K562 (cell line): Measurements from ENCODE around the gene FMNL2. TPM values are rescaled to one million over a fixed set of nuclear protein-coding genes. Genes with fewer than 3 reads are reported as not detected.

Experiments
- HDAC6 ChIP-seq: IDR thresholded peaks from 2 replicates; pipeline ENCODE4 v1.6.1; 2012; ENCODE audit warnings: low read depth, mild to moderate bottlenecking, control low read depth, inconsistent platforms, low read length, moderate library complexity
- HNRNPLL ChIP-seq: fragments of 200-400 bp; formaldehyde crosslinking; IDR thresholded peaks from 2 replicates; pipeline ENCODE4 v1.6.1; 2017; ENCODE audit warnings: low read length, low read depth, mild to moderate bottlenecking; ENCODE audit not compliant: poor library complexity, severe bottlenecking
- NCOA6 ChIP-seq: fragments of 450-650 bp; IDR thresholded peaks from 2 replicates; pipeline ENCODE4 v1.6.1; 2017; ENCODE audit warnings: mild to moderate bottlenecking
- RB1 ChIP-seq: fragments of 450-650 bp; IDR thresholded peaks from 2 replicates; pipeline ENCODE4 v1.6.1; 2017; ENCODE audit warnings: low read depth, mild to moderate bottlenecking
- polyA plus RNA-seq, 8 experiments: library from polyadenylated mRNA; depleted of rRNA in 4 of 8; stranded (reverse) in 5 of 8; unstranded in 3 of 8; fragments of >200 nt; fragmentation: Nextera tagmentation in 2 of 8; fragmentation: Illumina TruSeq in 1 of 8; extraction: Ambion mirVana in 2 of 8; extraction: Trizol in 1 of 8; gene quantifications; 2 replicates each; pipeline versions ENCODE4 v1.2.1 to v1.2.3, GENCODE V29; 2011 to 2014; ENCODE audit warnings: inconsistent platforms in 1 of 8, missing spikeins in 1 of 8
- total RNA-seq, 7 experiments: library from RNA; depleted of rRNA in 6 of 7; stranded (reverse); fragments of >200 nt in 6 of 7; fragmentation: Illumina TruSeq in 2 of 7; extraction: Trizol in 2 of 7; gene quantifications; 2 replicates each; pipeline versions ENCODE4 v1.2.1 to v1.2.3, GENCODE V29; 2011 to 2021; ENCODE audit warnings: low replicate concordance in 1 of 7
- TF ChIP-seq, protein P1 (sequence below): fragments of 450-650 bp; IDR thresholded peaks from 2 replicates; pipeline ENCODE4 v1.6.1; 2016; ENCODE audit warnings: low read depth
- TF ChIP-seq, protein P2 (sequence below): sonication (generic); formaldehyde crosslinking; IDR thresholded peaks from 2 replicates; pipeline ENCODE4 v1.5.0; 2020; ENCODE audit warnings: missing genetic modification reagents

Gene FMNL2
- total and polyA plus RNA-seq, 9 of the 15 experiments (the other 6 are each of a cell fraction or from before 2014, with no cell fraction given): 0.15 to 0.49 (median 0.24) TPM; not detected in 1

DNA sequence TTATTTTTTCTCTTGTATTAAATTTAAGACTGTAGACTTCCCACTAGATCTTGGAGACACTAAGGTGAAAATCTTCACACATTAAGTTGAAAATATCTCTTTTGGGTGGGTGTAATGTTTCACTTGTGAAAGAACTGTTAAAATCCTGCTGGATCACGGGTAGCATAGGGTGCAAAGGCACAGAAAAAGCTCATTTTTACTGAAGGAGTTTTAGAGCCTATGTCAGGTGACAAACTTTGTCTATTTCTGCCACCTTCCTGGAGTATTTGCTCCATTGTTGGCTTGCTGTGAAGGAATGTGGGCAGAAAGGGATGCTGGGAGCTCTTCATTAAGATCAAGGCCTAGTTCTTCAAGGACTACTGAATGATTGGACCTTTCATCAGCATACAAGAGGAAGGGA lies 119.4 kb downstream of the FMNL2 start (continued):
- TF ChIP-seq, protein P1, sequence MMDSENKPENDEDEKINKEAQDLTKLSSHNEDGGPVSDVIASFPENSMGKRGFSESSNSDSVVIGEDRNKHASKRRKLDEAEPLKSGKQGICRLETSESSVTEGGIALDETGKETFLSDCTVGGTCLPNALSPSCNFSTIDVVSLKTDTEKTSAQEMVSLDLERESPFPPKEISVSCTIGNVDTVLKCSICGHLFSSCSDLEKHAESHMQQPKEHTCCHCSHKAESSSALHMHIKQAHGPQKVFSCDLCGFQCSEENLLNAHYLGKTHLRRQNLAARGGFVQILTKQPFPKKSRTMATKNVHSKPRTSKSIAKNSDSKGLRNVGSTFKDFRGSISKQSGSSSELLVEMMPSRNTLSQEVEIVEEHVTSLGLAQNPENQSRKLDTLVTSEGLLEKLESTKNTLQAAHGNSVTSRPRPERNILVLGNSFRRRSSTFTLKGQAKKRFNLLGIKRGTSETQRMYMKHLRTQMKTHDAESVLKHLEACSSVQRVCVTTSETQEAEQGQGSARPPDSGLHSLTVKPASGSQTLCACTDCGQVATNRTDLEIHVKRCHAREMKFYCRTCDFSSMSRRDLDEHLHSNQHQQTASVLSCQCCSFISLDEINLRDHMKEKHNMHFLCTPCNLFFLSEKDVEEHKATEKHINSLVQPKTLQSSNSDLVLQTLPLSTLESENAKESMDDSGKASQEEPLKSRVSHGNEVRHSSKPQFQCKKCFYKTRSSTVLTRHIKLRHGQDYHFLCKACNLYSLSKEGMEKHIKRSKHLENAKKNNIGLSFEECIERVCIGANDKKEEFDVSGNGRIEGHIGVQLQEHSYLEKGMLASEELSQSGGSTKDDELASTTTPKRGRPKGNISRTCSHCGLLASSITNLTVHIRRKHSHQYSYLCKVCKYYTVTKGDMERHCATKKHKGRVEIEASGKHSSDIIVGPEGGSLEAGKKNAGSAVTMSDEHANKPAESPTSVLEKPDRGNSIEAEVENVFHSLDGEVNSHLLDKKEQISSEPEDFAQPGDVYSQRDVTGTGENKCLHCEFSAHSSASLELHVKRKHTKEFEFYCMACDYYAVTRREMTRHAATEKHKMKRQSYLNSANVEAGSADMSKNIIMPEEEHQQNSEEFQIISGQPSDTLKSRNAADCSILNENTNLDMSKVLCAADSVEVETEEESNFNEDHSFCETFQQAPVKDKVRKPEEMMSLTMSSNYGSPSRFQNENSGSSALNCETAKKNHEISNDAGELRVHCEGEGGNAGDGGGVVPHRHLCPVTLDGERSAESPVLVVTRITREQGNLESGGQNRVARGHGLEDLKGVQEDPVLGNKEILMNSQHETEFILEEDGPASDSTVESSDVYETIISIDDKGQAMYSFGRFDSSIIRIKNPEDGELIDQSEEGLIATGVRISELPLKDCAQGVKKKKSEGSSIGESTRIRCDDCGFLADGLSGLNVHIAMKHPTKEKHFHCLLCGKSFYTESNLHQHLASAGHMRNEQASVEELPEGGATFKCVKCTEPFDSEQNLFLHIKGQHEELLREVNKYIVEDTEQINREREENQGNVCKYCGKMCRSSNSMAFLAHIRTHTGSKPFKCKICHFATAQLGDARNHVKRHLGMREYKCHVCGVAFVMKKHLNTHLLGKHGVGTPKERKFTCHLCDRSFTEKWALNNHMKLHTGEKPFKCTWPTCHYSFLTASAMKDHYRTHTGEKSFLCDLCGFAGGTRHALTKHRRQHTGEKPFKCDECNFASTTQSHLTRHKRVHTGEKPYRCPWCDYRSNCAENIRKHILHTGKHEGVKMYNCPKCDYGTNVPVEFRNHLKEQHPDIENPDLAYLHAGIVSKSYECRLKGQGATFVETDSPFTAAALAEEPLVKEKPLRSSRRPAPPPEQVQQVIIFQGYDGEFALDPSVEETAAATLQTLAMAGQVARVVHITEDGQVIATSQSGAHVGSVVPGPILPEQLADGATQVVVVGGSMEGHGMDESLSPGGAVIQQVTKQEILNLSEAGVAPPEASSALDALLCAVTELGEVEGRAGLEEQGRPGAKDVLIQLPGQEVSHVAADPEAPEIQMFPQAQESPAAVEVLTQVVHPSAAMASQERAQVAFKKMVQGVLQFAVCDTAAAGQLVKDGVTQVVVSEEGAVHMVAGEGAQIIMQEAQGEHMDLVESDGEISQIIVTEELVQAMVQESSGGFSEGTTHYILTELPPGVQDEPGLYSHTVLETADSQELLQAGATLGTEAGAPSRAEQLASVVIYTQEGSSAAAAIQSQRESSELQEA: no peak
- no peak for TF ChIP-seq HNRNPLL
- TF ChIP-seq HDAC6: no peak
- TF ChIP-seq RB1: no peak
- TF ChIP-seq, protein P2, sequence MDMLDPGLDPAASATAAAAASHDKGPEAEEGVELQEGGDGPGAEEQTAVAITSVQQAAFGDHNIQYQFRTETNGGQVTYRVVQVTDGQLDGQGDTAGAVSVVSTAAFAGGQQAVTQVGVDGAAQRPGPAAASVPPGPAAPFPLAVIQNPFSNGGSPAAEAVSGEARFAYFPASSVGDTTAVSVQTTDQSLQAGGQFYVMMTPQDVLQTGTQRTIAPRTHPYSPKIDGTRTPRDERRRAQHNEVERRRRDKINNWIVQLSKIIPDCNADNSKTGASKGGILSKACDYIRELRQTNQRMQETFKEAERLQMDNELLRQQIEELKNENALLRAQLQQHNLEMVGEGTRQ: no peak
- no peak for TF ChIP-seq NCOA6
